ENCODE measurements around the gene TTC34. TPM values are rescaled to one million over a fixed set of nuclear protein-coding genes. Genes with fewer than 3 reads are reported as not detected.

The TTC34 gene
- total and polyA plus RNA-seq, 9 of the 15 experiments (the other 6 are each of a cell fraction or from before 2014, with no cell fraction given), result 0.03 to 0.38 (median 0.05) TPM; not detected in 2

- TF ChIP-seq THAP7 (CRISPR knock-in tag; IDR thresholded peaks at IDR 0.05) (no peak), ZNF584 (CRISPR knock-in tag; IDR thresholded peaks at IDR 0.05; ENCODE audit: low read depth) (no peak), ZNF143 (CRISPR knock-in tag; IDR thresholded peaks at IDR 0.05) (no peak), RBM14 (IDR thresholded peaks at IDR 0.05; ENCODE audit: borderline replicate concordance, insufficient read depth, low read depth, low read length) (no peak), ZC3H8 (IDR thresholded peaks at IDR 0.05) (no peak), FOXK1 (CRISPR knock-in tag; IDR thresholded peaks at IDR 0.05; ENCODE audit: borderline replicate concordance) (no peak)
Observed at GRCh38 chr1:2816786-2817185, 15.3 kb upstream of the TTC34 start (continued).

GRCh38 chr1:2815551-2815950, 14.1 kb upstream of the TTC34 start:
- DNase-seq (ENCODE audit: extremely low read depth in 1 of 4, low spot score in 3 of 4) (no peak), FAIRE-seq (no peak), ATAC-seq (no peak)
- in situ Hi-C loops (cut with MboI), result no loop called here
- Histone ChIP-seq H3K9me1 (ENCODE audit: control insufficient read depth, insufficient read depth, low read length) (no peaks in the 10 kb centered on the region), H3K4me1 (replicated peaks in 1 of 2; ENCODE audit: control insufficient read depth in 2 of 2, insufficient read depth in 2 of 2, low read length in 2 of 2) (no peaks in the 10 kb centered on the region), H3K4me3 (no peak overlapping the region), H3K36me3 (ENCODE audit: control insufficient read depth, insufficient read depth, low read length) (no peaks in the 10 kb centered on the region), H3K4me2 (ENCODE audit: insufficient read depth, low read length) (no peak overlapping the region), H3K79me2 (ENCODE audit: control insufficient read depth, insufficient read depth, low read length) (no peaks in the 10 kb centered on the region), H3K27ac (ENCODE audit: extremely low read depth, low read depth, low read length) (no peak overlapping the region), H3K9ac (ENCODE audit: insufficient read depth in 1 of 2, low read depth in 2 of 2, low read length in 2 of 2) (no peak overlapping the region), H3K27me3 (ENCODE audit: control insufficient read depth in 2 of 2, insufficient read depth in 2 of 2, low read length in 2 of 2) (peaks cover 0 to 16% of the 10 kb centered on the region in 2 experiments; a peak in 2 of 5 replicates), H4K20me1 (replicated peaks; ENCODE audit: control insufficient read depth, insufficient read depth, low read length) (no peaks in the 10 kb centered on the region), H3K9me3 (replicated peaks; ENCODE audit: control insufficient read depth, insufficient read depth, low read depth, low read length) (no peaks in the 10 kb centered on the region; the same call in 1 of the 2 replicates), H2AFZ (ENCODE audit: low read depth, low read length) (no peak overlapping the region)
- 2% methylated on average over 15 of the region's 15 CpGs for WGBS (ENCODE audit: insufficient coverage, low coverage, missing lambda C conversion rate)
- intact Hi-C loops (cut with micrococcal nuclease), result no loop called here
- POLR2A ChIA-PET, result interaction anchor here (0.9 kb wide), 1 partner anchor 9 kb away, joined by 3 read pairs; no protein-coding TSS in a partner anchor
- no TSS peak for BruUV-seq (replicated peaks)
- no peak for TF ChIP-seq MTA1 (IDR thresholded peaks at IDR 0.05; ENCODE audit: borderline replicate concordance)
- TF ChIP-seq ZNF140 (CRISPR knock-in tag; IDR thresholded peaks at IDR 0.05), result no peak
- no peak for TF ChIP-seq HDAC8 (tag; IDR thresholded peaks at IDR 0.05)
- TF ChIP-seq RBM15 (IDR thresholded peaks at IDR 0.05; ENCODE audit: insufficient read depth, low read length), result no peak
- TF ChIP-seq ZNF395 (CRISPR knock-in tag; IDR thresholded peaks at IDR 0.05), result no peak
- TF ChIP-seq TCF7L2 (IDR thresholded peaks at IDR 0.05; ENCODE audit: low read depth, low read length), result no peak
- TF ChIP-seq EZH2 (IDR thresholded peaks at IDR 0.05; ENCODE audit: borderline replicate concordance, low read depth, low read length), result no peak
- TF ChIP-seq, protein P1, sequence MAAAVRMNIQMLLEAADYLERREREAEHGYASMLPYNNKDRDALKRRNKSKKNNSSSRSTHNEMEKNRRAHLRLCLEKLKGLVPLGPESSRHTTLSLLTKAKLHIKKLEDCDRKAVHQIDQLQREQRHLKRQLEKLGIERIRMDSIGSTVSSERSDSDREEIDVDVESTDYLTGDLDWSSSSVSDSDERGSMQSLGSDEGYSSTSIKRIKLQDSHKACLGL (CRISPR knock-in tag; IDR thresholded peaks at IDR 0.05; ENCODE audit: borderline replicate concordance, poor library complexity, severe bottlenecking), result no peak
- TF ChIP-seq ZNF217 (CRISPR knock-in tag; IDR thresholded peaks at IDR 0.05), result no peak
- TF ChIP-seq ZBTB17 (CRISPR knock-in tag; IDR thresholded peaks at IDR 0.05), result no peak
- TF ChIP-seq, protein P2, sequence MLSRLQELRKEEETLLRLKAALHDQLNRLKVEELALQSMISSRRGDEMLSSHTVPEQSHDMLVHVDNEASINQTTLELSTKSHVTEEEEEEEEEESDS (CRISPR knock-in tag; IDR thresholded peaks at IDR 0.05), result no peak
- CTCF ChIA-PET (ENCODE audit: low intra/inter-chr PET ratio), result no interaction called here
